H1 (cell line): ENCODE measurements around the gene CTNNA3. TPM values are rescaled to one million over a fixed set of nuclear protein-coding genes. Genes with fewer than 3 reads are reported as not detected.

Experiments
- CTCF ChIA-PET: fragments of 300-600 bp; sonication (Branson Sonifier 250); formaldehyde crosslinking; loops from one replicate; lab custom pipeline; 2021; ENCODE audit not compliant: partially characterized antibody; lab: Charles Lee
- POLR2A ChIA-PET: fragments of 300-600 bp; sonication (Branson Sonifier 250); formaldehyde crosslinking; loops from one replicate; lab custom pipeline; 2021; ENCODE audit warnings: inconsistent platforms; ENCODE audit not compliant: partially characterized antibody; lab: Charles Lee
- DNase-seq, 2 experiments: peaks; one replicate each; pipeline versions ENCODE4 v3.0.0 to v3.0.0-alpha.2; 2010 to 2022; ENCODE audit warnings: low spot score in 2 of 2, low read depth in 1 of 2, mixed read lengths in 1 of 2
- FAIRE-seq: peaks from 2 replicates; lab custom pipeline; 2011; peaks lifted over from hg19 to GRCh38; lab: Jason Lieb, UNC
- H2AFZ ChIP-seq: 2 replicates; pipeline ENCODE4 v1.8.1; 2012; ENCODE audit warnings: low read length, inconsistent platforms
- H2AK5ac ChIP-seq: 2 replicates; pipeline ENCODE4 v1.6.1; 2013; ENCODE audit warnings: low read depth, low read length
- H2BK120ac ChIP-seq: replicated peaks from 2 replicates; pipeline ENCODE3; 2013; ENCODE audit warnings: low read depth, low read length, inconsistent platforms
- H2BK12ac ChIP-seq: 2 replicates; pipeline ENCODE4 v1.6.1; 2013; ENCODE audit warnings: low read depth, low read length
- H2BK15ac ChIP-seq: 2 replicates; pipeline ENCODE4 v1.6.1; 2013; ENCODE audit warnings: low read length
- H2BK20ac ChIP-seq: 2 replicates; pipeline ENCODE4 v1.6.1; 2013; ENCODE audit warnings: low read length
- H2BK5ac ChIP-seq: 2 replicates; pipeline ENCODE4 v1.6.1; 2013; ENCODE audit warnings: low read depth, low read length
- H3K14ac ChIP-seq: 2 replicates; pipeline ENCODE4 v1.6.1; 2013; ENCODE audit warnings: inconsistent platforms; ENCODE audit not compliant: insufficient read length
- H3K18ac ChIP-seq: 2 replicates; pipeline ENCODE4 v1.6.1; 2013; ENCODE audit warnings: low read length; ENCODE audit errors: extremely low read depth
- H3K23ac ChIP-seq: 2 replicates; pipeline ENCODE4 v1.6.1; 2013; ENCODE audit warnings: inconsistent platforms; ENCODE audit not compliant: insufficient read length
- H3K23me2 ChIP-seq: 2 replicates; pipeline ENCODE4 v1.6.1; 2013; ENCODE audit warnings: low read depth, low read length
- H3K27ac ChIP-seq: 2 replicates; pipeline ENCODE4 v1.6.1; 2011; ENCODE audit warnings: low read depth, low read length, inconsistent platforms
- H3K27me3 ChIP-seq, 4 experiments: replicated peaks in 1 of 4; 1 replicate in 1 of 4; 2 replicates in 3 of 4; pipeline versions ENCODE4 v1.6.1 to v1.8.1; 2011 to 2013; ENCODE audit warnings: low read length in 3 of 4, mild to moderate bottlenecking in 3 of 4, inconsistent platforms in 2 of 4, mixed read lengths in 2 of 4, moderate library complexity in 1 of 4; ENCODE audit not compliant: control insufficient read depth in 3 of 4, insufficient read depth in 3 of 4; ENCODE audit errors: extremely low read depth in 1 of 4
- H3K36me3 ChIP-seq, 4 experiments: 2 replicates each; pipeline versions ENCODE4 v1.6.1 to v1.8.1; 2011 to 2013; ENCODE audit warnings: mild to moderate bottlenecking in 4 of 4, low read length in 3 of 4, moderate library complexity in 2 of 4, control low read depth in 1 of 4, inconsistent platforms in 1 of 4; ENCODE audit not compliant: insufficient read depth in 4 of 4, control insufficient read depth in 2 of 4
- H3K4ac ChIP-seq: replicated peaks from 2 replicates; pipeline ENCODE3; 2013; ENCODE audit warnings: low read length, low read depth, mixed read lengths, inconsistent platforms; ENCODE audit not compliant: insufficient read length
- H3K4me1 ChIP-seq, 4 experiments: replicated peaks in 1 of 4; 1 replicate in 1 of 4; 2 replicates in 3 of 4; pipeline versions ENCODE4 v1.6.1 to v1.8.1; 2011 to 2013; ENCODE audit warnings: low read length in 3 of 4, inconsistent platforms in 2 of 4, mixed read lengths in 1 of 4; ENCODE audit not compliant: insufficient read depth in 4 of 4, control insufficient read depth in 3 of 4
- H3K4me2 ChIP-seq, 2 experiments: 2 replicates each; pipeline versions ENCODE4 v1.6.1 to v1.8.1; 2011 to 2013; ENCODE audit warnings: low read depth in 2 of 2, low read length in 2 of 2, control low read depth in 1 of 2, inconsistent platforms in 1 of 2, mild to moderate bottlenecking in 1 of 2; ENCODE audit not compliant: insufficient read depth in 1 of 2
- H3K4me3 ChIP-seq, 4 experiments: fragments of 200-600, 300-600 bp in 1 of 4; sonication (generic), shearing (Covaris generic), sonication (Bioruptor Twin) in 1 of 4; 2 replicates each; pipeline versions ENCODE4 v1.5.1 to v1.8.1; 2011 to 2016; ENCODE audit warnings: low read length in 4 of 4, low read depth in 3 of 4, control low read depth in 2 of 4, inconsistent platforms in 2 of 4, mild to moderate bottlenecking in 2 of 4, mixed read lengths in 1 of 4, moderate library complexity in 1 of 4; ENCODE audit not compliant: insufficient read depth in 2 of 4; ENCODE audit errors: extremely low read depth in 1 of 4
- H3K56ac ChIP-seq: replicated peaks from 2 replicates; pipeline ENCODE3; 2013; ENCODE audit warnings: low read depth, mild to moderate bottlenecking, mixed read lengths, low read length, inconsistent platforms; ENCODE audit not compliant: insufficient read length
- H3K79me1 ChIP-seq: 2 replicates; pipeline ENCODE4 v1.6.1; 2013; ENCODE audit warnings: low read depth, low read length, control low read depth
- H3K79me2 ChIP-seq, 2 experiments: 2 replicates each; pipeline versions ENCODE4 v1.6.1 to v1.8.1; 2012 to 2013; ENCODE audit warnings: low read length in 2 of 2, mild to moderate bottlenecking in 2 of 2, inconsistent platforms in 1 of 2; ENCODE audit not compliant: insufficient read depth in 2 of 2, control insufficient read depth in 1 of 2
- H3K9ac ChIP-seq, 4 experiments: replicated peaks in 1 of 4; 1 replicate in 1 of 4; 2 replicates in 3 of 4; pipeline versions ENCODE4 v1.6.1 to v1.8.1; 2011 to 2013; ENCODE audit warnings: low read depth in 3 of 4, low read length in 3 of 4, control low read depth in 2 of 4, mild to moderate bottlenecking in 2 of 4, moderate library complexity in 2 of 4, inconsistent platforms in 1 of 4; ENCODE audit errors: extremely low read depth in 1 of 4
- H3K9me3 ChIP-seq, 2 experiments: 2 replicates each; pipeline versions ENCODE4 v1.6.1 to v1.8.1; 2012 to 2013; ENCODE audit warnings: mild to moderate bottlenecking in 2 of 2, moderate library complexity in 2 of 2, control low read depth in 1 of 2, inconsistent platforms in 1 of 2, low read depth in 1 of 2, low read length in 1 of 2, mixed read lengths in 1 of 2; ENCODE audit not compliant: insufficient read depth in 2 of 2
- H4K20me1 ChIP-seq, 2 experiments: replicated peaks in 1 of 2; 2 replicates each; pipeline versions ENCODE3 to v1.8.1; 2011 to 2013; ENCODE audit warnings: inconsistent platforms in 2 of 2, low read length in 2 of 2, mild to moderate bottlenecking in 1 of 2; ENCODE audit not compliant: insufficient read depth in 2 of 2, control insufficient read depth in 1 of 2
- H4K5ac ChIP-seq: 2 replicates; pipeline ENCODE4 v1.6.1; 2013; ENCODE audit warnings: low read length, low read depth, mixed read lengths, inconsistent platforms; ENCODE audit not compliant: insufficient read length
- H4K8ac ChIP-seq: 2 replicates; pipeline ENCODE4 v1.8.0; 2013; ENCODE audit warnings: mild to moderate bottlenecking, moderate library complexity, low read length, inconsistent platforms; ENCODE audit not compliant: insufficient read depth; ENCODE audit errors: extremely low read depth
- H4K91ac ChIP-seq: replicated peaks from 2 replicates; pipeline ENCODE3; 2013; ENCODE audit warnings: low read length, mixed read lengths, inconsistent platforms; ENCODE audit not compliant: insufficient read length
- CBX8 ChIP-seq: fragments of 300-800, 300-1000 bp; sonication (generic); IDR thresholded peaks from 2 replicates; pipeline ENCODE4 v1.7.1; 2016; ENCODE audit warnings: low read depth, low read length, borderline replicate concordance
- GABPA ChIP-seq: IDR thresholded peaks from 2 replicates; pipeline ENCODE4 v1.6.1; 2011; ENCODE audit warnings: mild to moderate bottlenecking, low read length, moderate library complexity, borderline replicate concordance; ENCODE audit not compliant: insufficient read depth
- KDM1A ChIP-seq: fragments of 200-600, 300-600 bp; sonication (generic); IDR thresholded peaks from 2 replicates; pipeline ENCODE4 v1.7.1; 2016; ENCODE audit warnings: mild to moderate bottlenecking, low read length, borderline replicate concordance
- RFX5 ChIP-seq: IDR thresholded peaks from 2 replicates; pipeline ENCODE4 v1.6.1; 2011; ENCODE audit warnings: low read depth, low read length, improper control_type of control experiment, borderline replicate concordance
- SIX5 ChIP-seq: IDR thresholded peaks from 2 replicates; pipeline ENCODE4 v1.6.1; 2011; ENCODE audit warnings: mild to moderate bottlenecking, low read depth, low read length
- WGBS, 2 experiments: shearing (Covaris generic) in 1 of 2; methylation state at CpG; one replicate each; pipeline versions ENCODE4 v1.1.6 to v1.1.7; 2013 to 2015; ENCODE audit warnings: low lambda C conversion rate in 2 of 2, mixed read lengths in 2 of 2, inconsistent platforms in 1 of 2, low coverage in 1 of 2, missing lambda C conversion rate in 1 of 2; ENCODE audit not compliant: insufficient replicate concordance in 2 of 2, insufficient coverage in 1 of 2, insufficient read length in 1 of 2; ENCODE audit errors: extremely low coverage in 1 of 2, missing lambda C conversion rate in 1 of 2; 5-methylcytosine and 5-hydroxymethylcytosine counted together
- polyA plus RNA-seq, 7 experiments: library from polyadenylated mRNA; depleted of rRNA in 3 of 7; stranded (reverse) in 5 of 7; unstranded in 2 of 7; fragments of >200 nt in 5 of 7; fragments of 200-250 nt in 2 of 7; gene quantifications; 1 replicate in 5 of 7; 2 replicates in 1 of 7; 4 replicates in 1 of 7; pipeline versions ENCODE4 v1.2.1 to v1.2.3, GENCODE V29; 2011 to 2013; ENCODE audit warnings: missing spikeins in 2 of 7, mixed read lengths in 2 of 7
- total RNA-seq: library from RNA; stranded (reverse); fragmentation: NEBNext Ultra II Directional; extraction: Animal tissue kit (Norgen Biotek cat#: 25700); gene quantifications from 2 replicates; pipeline ENCODE4 v1.2.1, GENCODE V29; 2021
- TF ChIP-seq, protein P1 (sequence below): IDR thresholded peaks from 2 replicates; pipeline ENCODE4 v1.6.1; 2011; ENCODE audit warnings: low read depth, mild to moderate bottlenecking, low read length; ENCODE audit not compliant: insufficient read depth
- TF ChIP-seq, protein P2 (sequence below): IDR thresholded peaks from 2 replicates; pipeline ENCODE4 v1.6.1; 2012; ENCODE audit warnings: low read length, inconsistent platforms

The CTNNA3 gene
- total and polyA plus RNA-seq, 2 of the 8 experiments (the other 6 are each of a cell fraction or from before 2014, with no cell fraction given), result 1.3 to 1.5 TPM

DNA sequence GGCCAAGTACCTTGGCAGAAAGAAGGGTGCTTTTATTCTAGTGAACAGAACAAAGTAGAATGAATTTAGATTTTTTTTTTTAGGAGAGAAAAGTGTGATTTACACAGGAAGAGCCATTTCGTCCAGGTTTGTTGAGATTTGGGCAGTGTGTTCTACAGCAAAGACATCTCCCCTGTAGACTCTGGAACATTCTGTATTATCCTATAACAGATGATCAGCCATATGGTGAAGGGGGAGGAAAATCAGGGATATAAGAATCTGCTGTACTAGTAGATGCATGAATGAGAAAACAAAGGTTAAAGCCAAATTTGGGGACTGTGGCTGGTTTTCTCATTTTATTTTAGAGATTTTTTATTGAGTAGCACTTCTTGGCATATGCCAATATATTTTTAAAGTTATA, 1223.8 kb downstream of the CTNNA3 start:
- Histone ChIP-seq H2BK15ac (no peak overlapping the region), H4K91ac (no peak overlapping the region), H4K5ac (no peak overlapping the region), H4K8ac (no peak overlapping the region), H2BK120ac (no peak overlapping the region), H3K4me2 (no peak overlapping the region), H3K79me1 (no peaks in the 10 kb centered on the region), H3K4ac (no peak overlapping the region), H2AK5ac (no peak overlapping the region), H3K27ac (no peak overlapping the region), H3K4me3 (no peak overlapping the region), H2BK12ac (no peak overlapping the region), H3K36me3 (no peaks in the 10 kb centered on the region), H3K56ac (no peak overlapping the region), H3K18ac (no peak overlapping the region), H3K14ac (no peak overlapping the region), H2AFZ (no peak overlapping the region), H3K4me1 (no peaks in the 10 kb centered on the region), H3K23ac (no peak overlapping the region), H3K79me2 (no peaks in the 10 kb centered on the region), H2BK20ac (no peak overlapping the region), H3K9ac (no peak overlapping the region), H3K23me2 (no peaks in the 10 kb centered on the region), H4K20me1 (no peaks in the 10 kb centered on the region), H3K27me3 (no peaks in the 10 kb centered on the region), H3K9me3 (no peaks in the 10 kb centered on the region), H2BK5ac (no peak overlapping the region)
- no peak for FAIRE-seq
- POLR2A ChIA-PET, result no interaction called here
- TF ChIP-seq CBX8, result no peak
- no peak for TF ChIP-seq SIX5
- TF ChIP-seq KDM1A, result no peak
- TF ChIP-seq, protein P1, sequence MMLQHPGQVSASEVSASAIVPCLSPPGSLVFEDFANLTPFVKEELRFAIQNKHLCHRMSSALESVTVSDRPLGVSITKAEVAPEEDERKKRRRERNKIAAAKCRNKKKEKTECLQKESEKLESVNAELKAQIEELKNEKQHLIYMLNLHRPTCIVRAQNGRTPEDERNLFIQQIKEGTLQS, result no peak
- TF ChIP-seq, protein P2, sequence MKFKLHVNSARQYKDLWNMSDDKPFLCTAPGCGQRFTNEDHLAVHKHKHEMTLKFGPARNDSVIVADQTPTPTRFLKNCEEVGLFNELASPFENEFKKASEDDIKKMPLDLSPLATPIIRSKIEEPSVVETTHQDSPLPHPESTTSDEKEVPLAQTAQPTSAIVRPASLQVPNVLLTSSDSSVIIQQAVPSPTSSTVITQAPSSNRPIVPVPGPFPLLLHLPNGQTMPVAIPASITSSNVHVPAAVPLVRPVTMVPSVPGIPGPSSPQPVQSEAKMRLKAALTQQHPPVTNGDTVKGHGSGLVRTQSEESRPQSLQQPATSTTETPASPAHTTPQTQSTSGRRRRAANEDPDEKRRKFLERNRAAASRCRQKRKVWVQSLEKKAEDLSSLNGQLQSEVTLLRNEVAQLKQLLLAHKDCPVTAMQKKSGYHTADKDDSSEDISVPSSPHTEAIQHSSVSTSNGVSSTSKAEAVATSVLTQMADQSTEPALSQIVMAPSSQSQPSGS, result no peak
- TF ChIP-seq RFX5, result no peak
- no peak for TF ChIP-seq GABPA
- no peak for DNase-seq
- 85% methylated on average over 1 of the region's 1 CpG; no CpG with 5 or more reads in 1 of the 2 experiments for WGBS, 2 experiments
- CTCF ChIA-PET, result interaction anchor here (0.7 kb wide), 1 partner anchor 881 kb away, joined by 3 read pairs; no protein-coding TSS in a partner anchor
